OCI-LY1 (cell line): ENCODE data around the gene PLEKHO2.

Experiments used
- H2AFZ ChIP-seq: fragments of 200-600 bp; sonication (generic), shearing (Covaris generic); 2 replicates; pipeline ENCODE4 v1.6.0; 2014; ENCODE audit warnings: antibody characterized with exemption, mild to moderate bottlenecking, low read length
- H3F3A ChIP-seq: fragments of 200-600 bp; sonication (generic), shearing (Covaris generic); 2 replicates; pipeline ENCODE4 v1.6.0; 2014; ENCODE audit warnings: mild to moderate bottlenecking, antibody characterized with exemption, low read length, moderate library complexity; ENCODE audit not compliant: insufficient read depth
- H3K27ac ChIP-seq: fragments of 200-600 bp; sonication (generic); 2 replicates; pipeline ENCODE4 v1.5.1; 2014; ENCODE audit warnings: low read length, mixed run types, mild to moderate bottlenecking, low read depth; ENCODE audit not compliant: poor library complexity, severe bottlenecking
- H3K27me3 ChIP-seq: fragments of 200-600 bp; sonication (generic); 2 replicates; pipeline ENCODE4 v1.6.0; 2014; ENCODE audit warnings: antibody characterized with exemption, mild to moderate bottlenecking, low read length, moderate library complexity; ENCODE audit not compliant: insufficient read depth
- H3K36me3 ChIP-seq: fragments of 200-600 bp; sonication (generic); 2 replicates; pipeline ENCODE4 v1.6.1; 2014; ENCODE audit warnings: mild to moderate bottlenecking, antibody characterized with exemption, low read length, moderate library complexity, mixed read lengths; ENCODE audit not compliant: insufficient read depth
- H3K4me1 ChIP-seq: fragments of 200-600 bp; sonication (generic); 2 replicates; pipeline ENCODE4 v1.5.1; 2014; ENCODE audit warnings: mild to moderate bottlenecking, low read length, moderate library complexity; ENCODE audit not compliant: insufficient read depth, severe bottlenecking
- H3K4me2 ChIP-seq: fragments of 200-600 bp; sonication (generic), shearing (Covaris generic); 2 replicates; pipeline ENCODE4 v1.6.1; 2014; ENCODE audit warnings: low read length
- H3K4me3 ChIP-seq: fragments of 200-600 bp; sonication (generic); 2 replicates; pipeline ENCODE4 v1.5.1; 2014; ENCODE audit warnings: low read length, low read depth, mild to moderate bottlenecking, mixed read lengths; ENCODE audit not compliant: poor library complexity, severe bottlenecking
- H3K79me2 ChIP-seq: fragments of 200-600 bp; shearing (Covaris generic); 2 replicates; pipeline ENCODE4 v1.6.1; 2016; ENCODE audit warnings: mixed run types, low read length, mixed read lengths; ENCODE audit not compliant: insufficient read depth
- H3K9ac ChIP-seq: fragments of 200-600 bp; sonication (generic), shearing (Covaris generic); 2 replicates; pipeline ENCODE4 v1.6.1; 2014; ENCODE audit warnings: mild to moderate bottlenecking, low read length, mixed read lengths
- H3K9me2 ChIP-seq: fragments of 200-600 bp; sonication (generic), shearing (Covaris generic); 2 replicates; pipeline ENCODE4 v1.6.1; 2014; ENCODE audit warnings: low read depth, mild to moderate bottlenecking, low read length, mixed read lengths
- H3K9me3 ChIP-seq: fragments of 200-600 bp; shearing (Covaris generic); 2 replicates; pipeline ENCODE4 v1.6.1; 2014; ENCODE audit warnings: low read length, mixed read lengths
- H4K20me1 ChIP-seq: fragments of 200-600 bp; sonication (generic), shearing (Covaris generic); 2 replicates; pipeline ENCODE4 v1.6.0; 2016; ENCODE audit warnings: mild to moderate bottlenecking, low read length; ENCODE audit not compliant: insufficient read depth
- CTCF ChIP-seq: fragments of 200-600 bp; sonication (generic), shearing (Covaris generic); IDR thresholded peaks from 2 replicates; pipeline ENCODE4 v1.5.1; 2017; ENCODE audit warnings: mild to moderate bottlenecking, antibody characterized with exemption, low read length, moderate library complexity, mixed read lengths
- EZH2 ChIP-seq: fragments of 200-600 bp; sonication (generic), shearing (Covaris generic); IDR thresholded peaks from 2 replicates; pipeline ENCODE4 v1.8.0; 2017; ENCODE audit warnings: borderline replicate concordance, mixed run types, mild to moderate bottlenecking, antibody characterized with exemption, low read length, moderate library complexity, mixed read lengths

The PLEKHO2 gene

DNA sequence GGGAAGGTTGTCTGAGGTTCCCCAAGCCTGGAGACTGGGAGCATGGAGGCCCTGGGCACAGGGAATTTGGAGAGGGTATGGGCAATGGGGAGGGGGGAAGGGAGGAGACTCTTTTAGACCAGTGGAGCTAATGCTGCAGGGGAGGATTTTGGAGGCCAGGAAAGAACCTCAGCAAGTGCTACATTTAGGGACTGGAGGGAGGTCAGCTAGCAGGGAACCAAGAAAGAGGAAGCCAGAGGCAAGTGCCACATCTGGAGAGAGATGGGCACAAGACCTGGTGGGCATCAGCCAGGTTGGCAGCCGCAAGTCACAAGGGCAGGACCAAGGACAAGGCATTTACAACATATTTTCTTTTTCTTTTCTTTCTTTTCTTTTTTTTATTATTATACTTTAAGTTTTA lies 20.7 kb downstream of the PLEKHO2 start:
- Histone ChIP-seq H4K20me1 (no peaks in the 10 kb centered on the region), H3K9me2 (no peaks in the 10 kb centered on the region), H3K79me2 (no peaks in the 10 kb centered on the region), H3K27me3 (no peaks in the 10 kb centered on the region), H3K9ac (no peak overlapping the region), H3K9me3 (no peaks in the 10 kb centered on the region), H3K4me1 (peaks cover 14% of the 10 kb centered on the region), H3F3A (no peaks in the 10 kb centered on the region), H3K36me3 (peaks cover 19% of the 10 kb centered on the region; the same call in 1 of the 2 replicates), H3K27ac (no peak overlapping the region), H2AFZ (no peak overlapping the region), H3K4me2 (no peak overlapping the region), H3K4me3 (no peak overlapping the region)
- TF ChIP-seq EZH2 (no peak), CTCF (no peak)

GRCh38 chr15:64864068-64864467 lies 22.4 kb downstream of the PLEKHO2 start:
- no peak overlapping the region for H3K4me3 ChIP-seq
- no peaks in the 10 kb centered on the region for H3F3A ChIP-seq
- H3K9me2 ChIP-seq: no peaks in the 10 kb centered on the region
- H3K4me1 ChIP-seq: no peaks in the 10 kb centered on the region
- H3K9me3 ChIP-seq: no peaks in the 10 kb centered on the region
- no peaks in the 10 kb centered on the region for H4K20me1 ChIP-seq
- H3K4me2 ChIP-seq: no peak overlapping the region
- peaks cover 19% of the 10 kb centered on the region; the same call in 1 of the 2 replicates for H3K36me3 ChIP-seq
- no peak overlapping the region for H3K9ac ChIP-seq
- H3K27me3 ChIP-seq: no peaks in the 10 kb centered on the region
- H2AFZ ChIP-seq: no peak overlapping the region
- no peak for TF ChIP-seq EZH2
- TF ChIP-seq CTCF: no peak
- H3K27ac ChIP-seq: no peak overlapping the region
- H3K79me2 ChIP-seq: no peaks in the 10 kb centered on the region

DNA sequence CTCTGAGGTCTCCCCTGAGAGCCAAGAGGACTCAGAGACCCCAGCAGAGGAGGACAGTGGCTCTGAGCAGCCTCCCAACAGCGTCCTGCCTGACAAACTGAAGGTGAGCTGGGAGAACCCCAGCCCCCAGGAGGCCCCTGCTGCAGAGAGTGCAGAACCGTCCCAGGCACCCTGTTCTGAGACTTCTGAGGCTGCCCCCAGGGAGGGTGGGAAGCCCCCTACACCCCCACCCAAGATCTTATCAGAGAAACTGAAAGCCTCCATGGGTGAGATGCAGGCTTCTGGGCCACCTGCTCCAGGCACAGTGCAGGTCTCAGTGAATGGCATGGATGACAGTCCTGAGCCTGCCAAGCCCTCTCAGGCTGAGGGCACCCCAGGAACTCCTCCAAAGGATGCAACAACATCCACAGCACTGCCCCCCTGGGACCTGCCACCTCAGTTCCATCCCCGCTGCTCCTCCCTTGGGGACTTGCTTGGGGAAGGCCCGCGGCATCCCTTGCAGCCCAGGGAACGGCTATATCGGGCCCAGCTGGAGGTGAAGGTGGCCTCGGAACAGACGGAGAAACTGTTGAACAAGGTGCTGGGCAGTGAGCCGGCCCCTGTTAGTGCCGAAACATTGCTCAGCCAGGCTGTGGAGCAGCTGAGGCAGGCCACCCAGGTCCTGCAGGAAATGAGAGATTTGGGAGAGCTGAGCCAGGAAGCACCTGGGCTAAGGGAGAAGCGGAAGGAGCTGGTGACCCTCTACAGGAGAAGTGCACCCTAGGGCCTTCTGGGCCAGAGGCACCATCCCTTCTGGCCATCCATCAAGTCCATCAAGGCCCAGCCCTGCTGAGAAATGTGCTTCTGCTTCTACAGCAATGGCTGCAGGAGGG lies 23.6 kb downstream of the PLEKHO2 start:
- Histone ChIP-seq H3K4me1 (no peaks in the 10 kb centered on the region), H3K36me3 (peaks cover 13% of the 10 kb centered on the region; the same call in 1 of the 2 replicates), H3K9me2 (no peaks in the 10 kb centered on the region), H3K27me3 (no peaks in the 10 kb centered on the region), H3K27ac (no peak overlapping the region), H3K9me3 (no peaks in the 10 kb centered on the region), H3F3A (no peaks in the 10 kb centered on the region), H3K4me2 (no peak overlapping the region), H3K9ac (no peak overlapping the region), H2AFZ (no peak overlapping the region), H3K4me3 (no peak overlapping the region), H4K20me1 (no peaks in the 10 kb centered on the region), H3K79me2 (no peaks in the 10 kb centered on the region)
- no peak for TF ChIP-seq CTCF
- TF ChIP-seq EZH2: no peak
